ENCODE measurements around the gene SERTAD1.

DNA sequence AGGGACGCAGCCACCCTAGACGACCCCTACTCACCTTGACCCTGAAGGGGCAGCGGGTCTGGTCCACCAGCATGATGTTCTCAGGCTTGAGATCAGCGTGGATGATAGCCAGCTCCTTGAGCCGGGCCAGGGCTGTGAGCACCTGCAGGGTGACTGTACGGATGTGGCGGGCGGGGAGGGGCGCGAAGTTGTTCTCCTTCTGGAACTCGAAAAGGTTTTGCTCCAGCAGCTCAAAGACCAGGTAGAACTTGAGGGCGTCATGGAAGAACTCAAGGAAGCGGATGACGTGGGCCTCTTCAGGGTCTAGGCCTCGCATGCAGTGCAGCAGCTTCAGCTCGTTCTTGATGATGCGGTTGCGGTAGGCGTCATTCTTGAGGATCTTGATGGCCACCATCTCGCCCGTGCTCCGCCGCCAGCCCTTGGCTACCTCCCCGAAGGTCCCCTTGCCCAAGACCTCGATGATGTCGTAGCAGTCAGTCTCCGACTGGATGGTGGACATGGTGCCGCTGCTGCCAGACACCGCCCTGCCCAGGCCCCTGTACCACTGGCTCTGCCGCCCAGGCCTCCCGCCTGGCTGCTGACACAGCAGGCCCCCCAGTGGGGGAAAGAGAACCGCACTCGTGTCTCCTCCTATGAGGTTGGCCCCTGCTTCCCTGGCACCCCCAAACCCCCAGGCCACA is 36.2 kb downstream of the SERTAD1 start:
- TF ChIP-seq, protein P1, sequence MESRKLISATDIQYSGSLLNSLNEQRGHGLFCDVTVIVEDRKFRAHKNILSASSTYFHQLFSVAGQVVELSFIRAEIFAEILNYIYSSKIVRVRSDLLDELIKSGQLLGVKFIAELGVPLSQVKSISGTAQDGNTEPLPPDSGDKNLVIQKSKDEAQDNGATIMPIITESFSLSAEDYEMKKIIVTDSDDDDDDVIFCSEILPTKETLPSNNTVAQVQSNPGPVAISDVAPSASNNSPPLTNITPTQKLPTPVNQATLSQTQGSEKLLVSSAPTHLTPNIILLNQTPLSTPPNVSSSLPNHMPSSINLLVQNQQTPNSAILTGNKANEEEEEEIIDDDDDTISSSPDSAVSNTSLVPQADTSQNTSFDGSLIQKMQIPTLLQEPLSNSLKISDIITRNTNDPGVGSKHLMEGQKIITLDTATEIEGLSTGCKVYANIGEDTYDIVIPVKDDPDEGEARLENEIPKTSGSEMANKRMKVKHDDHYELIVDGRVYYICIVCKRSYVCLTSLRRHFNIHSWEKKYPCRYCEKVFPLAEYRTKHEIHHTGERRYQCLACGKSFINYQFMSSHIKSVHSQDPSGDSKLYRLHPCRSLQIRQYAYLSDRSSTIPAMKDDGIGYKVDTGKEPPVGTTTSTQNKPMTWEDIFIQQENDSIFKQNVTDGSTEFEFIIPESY (IDR thresholded peaks at IDR 0.05; ENCODE audit: borderline replicate concordance, low read depth): no peak
- TF ChIP-seq EP300 (IDR thresholded peaks at IDR 0.05; ENCODE audit: borderline replicate concordance in 1 of 2, low read depth in 1 of 2, low read length in 1 of 2) (no peak), EZH2phosphoT487 (IDR thresholded peaks at IDR 0.05; ENCODE audit: borderline replicate concordance, low read depth) (no peak), TEAD4 (IDR thresholded peaks at IDR 0.05; ENCODE audit: borderline replicate concordance, insufficient read depth) (no peak), JUND (IDR thresholded peaks at IDR 0.05) (no peak), ELF1 (IDR thresholded peaks at IDR 0.05) (no peak), MEF2A (IDR thresholded peaks at IDR 0.05; ENCODE audit: borderline replicate concordance, low read depth) (no peak), GABPA (IDR thresholded peaks at IDR 0.05; ENCODE audit: low read depth) (no peak), SMC3 (IDR thresholded peaks at IDR 0.05; ENCODE audit: low read depth, low read length) (no peak), TAF1 (IDR thresholded peaks at IDR 0.05; ENCODE audit: borderline replicate concordance, low read depth, low read length) (no peak)
- TF ChIP-seq, protein P2, sequence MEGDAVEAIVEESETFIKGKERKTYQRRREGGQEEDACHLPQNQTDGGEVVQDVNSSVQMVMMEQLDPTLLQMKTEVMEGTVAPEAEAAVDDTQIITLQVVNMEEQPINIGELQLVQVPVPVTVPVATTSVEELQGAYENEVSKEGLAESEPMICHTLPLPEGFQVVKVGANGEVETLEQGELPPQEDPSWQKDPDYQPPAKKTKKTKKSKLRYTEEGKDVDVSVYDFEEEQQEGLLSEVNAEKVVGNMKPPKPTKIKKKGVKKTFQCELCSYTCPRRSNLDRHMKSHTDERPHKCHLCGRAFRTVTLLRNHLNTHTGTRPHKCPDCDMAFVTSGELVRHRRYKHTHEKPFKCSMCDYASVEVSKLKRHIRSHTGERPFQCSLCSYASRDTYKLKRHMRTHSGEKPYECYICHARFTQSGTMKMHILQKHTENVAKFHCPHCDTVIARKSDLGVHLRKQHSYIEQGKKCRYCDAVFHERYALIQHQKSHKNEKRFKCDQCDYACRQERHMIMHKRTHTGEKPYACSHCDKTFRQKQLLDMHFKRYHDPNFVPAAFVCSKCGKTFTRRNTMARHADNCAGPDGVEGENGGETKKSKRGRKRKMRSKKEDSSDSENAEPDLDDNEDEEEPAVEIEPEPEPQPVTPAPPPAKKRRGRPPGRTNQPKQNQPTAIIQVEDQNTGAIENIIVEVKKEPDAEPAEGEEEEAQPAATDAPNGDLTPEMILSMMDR (IDR thresholded peaks at IDR 0.05): no peak
- TF ChIP-seq, protein P3, sequence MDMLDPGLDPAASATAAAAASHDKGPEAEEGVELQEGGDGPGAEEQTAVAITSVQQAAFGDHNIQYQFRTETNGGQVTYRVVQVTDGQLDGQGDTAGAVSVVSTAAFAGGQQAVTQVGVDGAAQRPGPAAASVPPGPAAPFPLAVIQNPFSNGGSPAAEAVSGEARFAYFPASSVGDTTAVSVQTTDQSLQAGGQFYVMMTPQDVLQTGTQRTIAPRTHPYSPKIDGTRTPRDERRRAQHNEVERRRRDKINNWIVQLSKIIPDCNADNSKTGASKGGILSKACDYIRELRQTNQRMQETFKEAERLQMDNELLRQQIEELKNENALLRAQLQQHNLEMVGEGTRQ (IDR thresholded peaks at IDR 0.05; ENCODE audit: borderline replicate concordance, low read depth, low read length): no peak
- TF ChIP-seq, protein P4, sequence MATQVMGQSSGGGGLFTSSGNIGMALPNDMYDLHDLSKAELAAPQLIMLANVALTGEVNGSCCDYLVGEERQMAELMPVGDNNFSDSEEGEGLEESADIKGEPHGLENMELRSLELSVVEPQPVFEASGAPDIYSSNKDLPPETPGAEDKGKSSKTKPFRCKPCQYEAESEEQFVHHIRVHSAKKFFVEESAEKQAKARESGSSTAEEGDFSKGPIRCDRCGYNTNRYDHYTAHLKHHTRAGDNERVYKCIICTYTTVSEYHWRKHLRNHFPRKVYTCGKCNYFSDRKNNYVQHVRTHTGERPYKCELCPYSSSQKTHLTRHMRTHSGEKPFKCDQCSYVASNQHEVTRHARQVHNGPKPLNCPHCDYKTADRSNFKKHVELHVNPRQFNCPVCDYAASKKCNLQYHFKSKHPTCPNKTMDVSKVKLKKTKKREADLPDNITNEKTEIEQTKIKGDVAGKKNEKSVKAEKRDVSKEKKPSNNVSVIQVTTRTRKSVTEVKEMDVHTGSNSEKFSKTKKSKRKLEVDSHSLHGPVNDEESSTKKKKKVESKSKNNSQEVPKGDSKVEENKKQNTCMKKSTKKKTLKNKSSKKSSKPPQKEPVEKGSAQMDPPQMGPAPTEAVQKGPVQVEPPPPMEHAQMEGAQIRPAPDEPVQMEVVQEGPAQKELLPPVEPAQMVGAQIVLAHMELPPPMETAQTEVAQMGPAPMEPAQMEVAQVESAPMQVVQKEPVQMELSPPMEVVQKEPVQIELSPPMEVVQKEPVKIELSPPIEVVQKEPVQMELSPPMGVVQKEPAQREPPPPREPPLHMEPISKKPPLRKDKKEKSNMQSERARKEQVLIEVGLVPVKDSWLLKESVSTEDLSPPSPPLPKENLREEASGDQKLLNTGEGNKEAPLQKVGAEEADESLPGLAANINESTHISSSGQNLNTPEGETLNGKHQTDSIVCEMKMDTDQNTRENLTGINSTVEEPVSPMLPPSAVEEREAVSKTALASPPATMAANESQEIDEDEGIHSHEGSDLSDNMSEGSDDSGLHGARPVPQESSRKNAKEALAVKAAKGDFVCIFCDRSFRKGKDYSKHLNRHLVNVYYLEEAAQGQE (IDR thresholded peaks at IDR 0.05; ENCODE audit: low read depth, low read length): no peak
- TF ChIP-seq, protein P5, sequence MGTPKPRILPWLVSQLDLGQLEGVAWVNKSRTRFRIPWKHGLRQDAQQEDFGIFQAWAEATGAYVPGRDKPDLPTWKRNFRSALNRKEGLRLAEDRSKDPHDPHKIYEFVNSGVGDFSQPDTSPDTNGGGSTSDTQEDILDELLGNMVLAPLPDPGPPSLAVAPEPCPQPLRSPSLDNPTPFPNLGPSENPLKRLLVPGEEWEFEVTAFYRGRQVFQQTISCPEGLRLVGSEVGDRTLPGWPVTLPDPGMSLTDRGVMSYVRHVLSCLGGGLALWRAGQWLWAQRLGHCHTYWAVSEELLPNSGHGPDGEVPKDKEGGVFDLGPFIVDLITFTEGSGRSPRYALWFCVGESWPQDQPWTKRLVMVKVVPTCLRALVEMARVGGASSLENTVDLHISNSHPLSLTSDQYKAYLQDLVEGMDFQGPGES (IDR thresholded peaks at IDR 0.05; ENCODE audit: low read depth, low read length): no peak
